Sciatic nerve (tissue), 2 donors: ENCODE data around the gene ATXN2. TPM values are rescaled to one million over a fixed set of nuclear protein-coding genes. Genes with fewer than 3 reads are reported as not detected.
"Not testable (repeated sequence)": the region's sequence is repeated elsewhere in the genome, so short reads cannot be mapped to it uniquely, and the experiment has no call there.

ENCODE experiments used
- ATAC-seq: fragments of 200-7000 bp; cut with Tn5 transposase; one replicate; pipeline ENCODE4 v1.9.1; 2020; ENCODE audit warnings: mild to moderate bottlenecking, moderate library complexity
- DNase-seq: peaks from one replicate; pipeline ENCODE4 v3.0.0-alpha.2; 2020; ENCODE audit warnings: low spot score
- intact Hi-C: fragments of 100-400 bp; cut with DNase I; formaldehyde crosslinking; loops from one replicate; pipeline ENCODE4 v1.14.2; 2022
- total RNA-seq: library from RNA; stranded (reverse); fragmentation: NEBNext Ultra II Directional; extraction: Animal tissue kit (Norgen Biotek cat#: 25700); gene quantifications from one replicate; pipeline ENCODE4 v1.2.1, GENCODE V29; 2021
- donor health status: DM: no; HTN: no; CAD: no.
- donor health status: DM: no; HTN: no; CAD: no.

Gene ATXN2
- total RNA-seq, 1 donor from 2014 or later, result 105 TPM

- DNase-seq (no peak), ATAC-seq (peak; percentile 32)
- intact Hi-C loops, result no loop called here
Observed at GRCh38 chr12:111412007-111412829, 186.9 kb downstream of the ATXN2 start.

GRCh38 chr12:111411185-111411764 lies 187.8 kb downstream of the ATXN2 start:
- intact Hi-C loops, result no loop called here
- ATAC-seq (no peak), DNase-seq (no peak)

- ATAC-seq, result no peak
- DNase-seq, result no peak
- intact Hi-C loops, result no loop called here
Observed at GRCh38 chr12:111410431-111411184, 188.5 kb downstream of the ATXN2 start.

GRCh38 chr12:111409780-111410430 lies 189.2 kb downstream of the ATXN2 start:
- DNase-seq (no peak), ATAC-seq (peak; percentile 7)

GRCh38 chr12:111409403-111409779 lies 189.7 kb downstream of the ATXN2 start:
- no peak for ATAC-seq
- DNase-seq, result no peak
- intact Hi-C loops, result no loop called here

More at GRCh38 chr12:111409780-111410430, 189.2 kb downstream of the ATXN2 start:
- intact Hi-C loops, result no loop called here

GRCh38 chr12:111408686-111409402 lies 190.3 kb downstream of the ATXN2 start:
- intact Hi-C loops, result no loop called here
- no peak for ATAC-seq
- DNase-seq, result no peak

GRCh38 chr12:111408116-111408440 lies 191.0 kb downstream of the ATXN2 start:
- DNase-seq, result no peak
- no peak for ATAC-seq
- intact Hi-C loops, result no loop called here

GRCh38 chr12:111407377-111408115 lies 191.6 kb downstream of the ATXN2 start:
- DNase-seq (no peak), ATAC-seq (no peak)
- intact Hi-C loops, result no loop called here

GRCh38 chr12:111406474-111407376 lies 192.4 kb downstream of the ATXN2 start:
- peak; percentile 74 for DNase-seq
- ATAC-seq, result peak; percentile 18
- intact Hi-C loops, result no loop called here

- intact Hi-C loops, result no loop called here
- DNase-seq (no peak), ATAC-seq (no peak)
Observed at GRCh38 chr12:111405859-111406473, 193.1 kb downstream of the ATXN2 start, which contains the start of gene SH2B3. SH2B3 (plus strand) TSS chr12:111405923; CDS start chr12:111418146, 12,223 bp downstream.

GRCh38 chr12:111405149-111405858 lies 193.8 kb downstream of the ATXN2 start:
- peak; percentile 91 for ATAC-seq
- peak; percentile 97 for DNase-seq
- intact Hi-C loops, result no loop called here

- intact Hi-C loops, result no loop called here
- peak; percentile 72 for DNase-seq
- peak; percentile 2 for ATAC-seq
Observed at GRCh38 chr12:111404362-111405148, 194.6 kb downstream of the ATXN2 start.

- DNase-seq, ATAC-seq, intact Hi-C loops: not testable (repeated sequence)
Observed at GRCh38 chr12:111402490-111402824, 196.7 kb downstream of the ATXN2 start.
